NCI-H1048 (cell line): ENCODE data around the gene FLNC.

Experiments used
- DNase-seq: peaks from one replicate; lab custom pipeline; 2025; lab: John Stamatoyannopoulos, UW

The FLNC gene

DNA sequence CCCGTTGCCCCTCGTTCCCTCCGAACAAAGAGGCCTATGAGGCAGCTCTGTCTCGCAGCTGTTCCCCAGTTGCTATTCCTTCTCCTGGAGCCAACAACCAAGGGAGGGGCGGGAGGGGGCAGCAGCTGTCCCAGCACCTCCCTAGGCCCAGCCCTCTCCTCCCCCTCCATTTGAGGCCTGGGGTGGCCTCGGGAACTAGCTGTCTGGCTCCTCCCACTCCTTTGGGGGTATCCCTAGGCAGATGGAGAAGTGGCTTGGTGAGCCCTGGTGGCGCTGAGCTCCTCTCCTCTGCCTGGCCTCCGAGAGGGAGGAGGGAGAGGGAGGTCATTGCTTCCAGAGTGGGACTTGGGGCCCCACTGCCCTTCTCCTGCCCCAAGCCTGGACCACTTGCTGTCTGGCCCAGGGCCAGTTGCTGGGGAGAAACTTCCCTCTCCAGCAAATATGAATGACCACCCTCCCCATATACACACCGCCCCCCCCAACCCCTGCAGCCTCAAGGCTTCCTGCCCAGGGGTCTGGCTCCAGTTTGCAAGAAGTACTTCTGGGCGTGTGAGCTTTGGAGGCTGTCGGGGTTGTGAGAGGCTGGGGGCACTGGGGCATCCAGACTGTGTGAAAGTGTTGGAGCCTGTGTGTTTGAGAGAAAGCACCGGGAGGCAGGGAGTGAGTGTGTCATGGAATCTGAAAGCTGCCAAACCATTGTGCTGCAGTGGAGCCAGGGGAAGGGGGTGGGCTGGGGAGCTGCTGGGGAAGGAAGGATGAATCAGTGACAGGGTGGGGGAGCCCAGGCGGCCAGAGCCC is 3.1 kb downstream of the FLNC start:
- DNase-seq: no peak

DNA sequence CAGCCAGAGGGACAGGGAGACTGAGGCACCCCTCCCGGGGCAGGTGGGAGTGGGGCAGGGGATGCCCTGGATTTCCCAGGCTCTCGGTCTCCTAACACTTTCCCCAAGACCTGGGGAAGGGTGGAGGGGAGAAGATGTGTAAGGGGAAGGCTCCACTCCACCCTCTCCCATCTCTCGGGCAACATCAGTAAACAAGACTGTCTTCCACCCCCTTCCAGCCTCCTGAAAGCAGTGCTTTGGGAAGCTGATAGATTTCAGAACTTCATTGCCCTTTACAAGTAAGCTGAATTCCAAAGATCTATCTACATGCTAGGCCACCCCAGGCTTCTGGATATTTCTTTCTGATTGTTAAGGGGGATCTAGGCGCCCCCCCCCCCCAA is 3.7 kb downstream of the FLNC start:
- no peak for DNase-seq

DNA sequence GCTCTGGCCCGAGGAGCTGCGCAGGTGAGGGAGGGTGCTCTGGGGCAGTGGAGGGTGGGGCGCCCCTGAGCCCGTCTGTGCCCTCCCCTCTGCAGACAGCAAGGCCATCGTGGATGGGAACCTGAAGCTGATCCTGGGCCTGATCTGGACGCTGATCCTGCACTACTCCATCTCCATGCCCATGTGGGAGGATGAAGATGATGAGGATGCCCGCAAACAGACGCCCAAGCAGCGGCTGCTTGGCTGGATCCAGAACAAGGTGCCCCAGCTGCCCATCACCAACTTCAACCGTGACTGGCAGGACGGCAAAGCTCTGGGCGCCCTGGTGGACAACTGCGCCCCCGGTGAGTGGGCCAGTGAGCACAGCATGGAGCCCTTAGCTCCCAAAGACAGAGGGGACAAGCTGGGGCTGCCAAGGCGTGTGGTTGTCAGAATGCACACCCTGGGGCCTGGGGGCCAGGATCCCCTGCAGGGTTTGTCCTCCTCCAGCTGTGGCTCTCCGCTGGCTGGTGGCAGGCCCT is 5.1 kb downstream of the FLNC start:
- DNase-seq: no peak

DNA sequence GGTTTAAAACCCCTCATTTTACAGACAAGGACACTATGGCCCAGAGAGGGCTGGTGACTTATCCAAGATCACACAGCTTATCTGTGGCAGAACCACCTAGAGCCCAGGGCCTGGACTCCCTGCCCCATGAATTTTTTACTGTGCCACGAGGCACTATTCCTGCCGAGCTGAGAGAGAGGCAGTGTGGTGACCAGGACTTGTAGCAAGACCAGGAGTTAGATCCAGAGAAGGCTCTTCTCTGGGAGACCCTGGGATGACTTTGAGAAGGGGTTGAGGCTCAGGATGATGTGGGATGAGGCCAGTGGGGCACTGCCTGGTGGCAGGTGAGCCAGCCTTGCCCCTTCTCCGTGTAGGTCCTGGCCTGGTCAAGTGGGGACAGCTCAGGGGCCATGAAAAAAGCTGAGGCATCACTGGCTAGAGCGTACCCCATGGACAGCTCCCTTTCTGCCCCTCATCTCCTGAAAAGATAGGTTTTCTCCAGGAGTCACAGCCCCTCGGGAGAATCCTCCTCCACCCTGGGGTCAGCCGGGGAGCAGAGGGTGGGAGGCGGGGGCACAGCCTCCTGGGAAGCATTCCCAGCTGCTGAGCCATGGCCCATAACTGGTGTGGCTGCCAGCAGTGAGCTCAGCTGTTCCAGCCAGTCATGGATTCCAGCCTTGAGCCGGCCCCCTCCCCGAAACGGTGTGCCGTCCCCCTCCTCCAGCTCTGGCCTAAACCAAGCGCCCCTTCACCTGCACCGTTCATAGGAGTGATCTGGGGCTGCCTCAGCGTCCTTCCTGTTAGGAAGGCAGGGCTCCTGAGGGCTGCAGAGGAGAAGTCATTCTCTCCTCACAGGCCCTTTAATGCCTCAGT is 5.8 kb downstream of the FLNC start:
- DNase-seq: no peak

DNA sequence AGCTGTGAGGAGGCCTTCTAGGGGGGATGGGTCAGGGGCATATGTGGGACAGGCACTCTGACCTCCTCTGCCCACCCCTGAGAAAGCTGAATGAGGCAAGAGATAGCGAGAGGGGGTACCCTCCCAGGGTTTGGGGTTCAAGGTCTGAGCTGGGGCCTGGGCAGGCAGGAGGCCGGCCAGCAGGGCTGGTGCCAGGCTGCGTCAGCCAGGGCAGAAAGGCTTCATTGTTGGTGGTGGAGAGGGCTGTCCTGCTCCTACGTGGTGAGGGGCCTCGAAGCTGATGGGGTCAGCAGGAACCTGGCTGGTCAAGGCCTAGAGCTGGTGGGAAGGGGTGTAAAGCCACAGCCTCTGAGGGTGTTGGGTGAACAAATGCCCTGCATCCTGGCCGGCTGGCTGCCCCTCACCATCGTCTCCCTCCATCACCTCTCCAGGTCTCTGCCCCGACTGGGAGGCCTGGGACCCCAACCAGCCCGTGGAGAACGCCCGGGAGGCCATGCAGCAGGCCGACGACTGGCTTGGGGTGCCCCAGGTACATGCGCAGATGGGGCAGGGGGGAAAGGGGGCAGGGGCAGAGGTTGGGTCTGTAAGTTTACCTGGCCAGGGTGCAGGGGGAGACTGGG is 6.6 kb downstream of the FLNC start:
- DNase-seq: no peak

DNA sequence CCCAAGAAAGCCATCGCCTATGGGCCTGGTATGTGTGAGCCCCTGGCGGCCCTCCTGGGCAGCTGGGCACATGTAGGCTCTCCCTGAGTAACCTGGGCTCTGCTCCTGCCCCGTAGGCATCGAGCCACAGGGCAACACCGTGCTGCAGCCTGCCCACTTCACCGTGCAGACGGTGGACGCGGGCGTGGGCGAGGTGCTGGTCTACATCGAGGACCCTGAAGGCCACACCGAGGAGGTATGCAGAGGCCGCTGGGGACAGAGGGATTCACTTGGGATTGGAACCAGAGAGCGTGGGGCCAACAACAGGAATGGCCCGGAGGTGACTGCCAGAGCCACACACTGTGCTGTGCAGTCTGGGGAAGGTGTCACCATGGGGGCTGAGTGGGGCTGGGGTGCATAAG is 7.3 kb downstream of the FLNC start:
- DNase-seq: no peak

DNA sequence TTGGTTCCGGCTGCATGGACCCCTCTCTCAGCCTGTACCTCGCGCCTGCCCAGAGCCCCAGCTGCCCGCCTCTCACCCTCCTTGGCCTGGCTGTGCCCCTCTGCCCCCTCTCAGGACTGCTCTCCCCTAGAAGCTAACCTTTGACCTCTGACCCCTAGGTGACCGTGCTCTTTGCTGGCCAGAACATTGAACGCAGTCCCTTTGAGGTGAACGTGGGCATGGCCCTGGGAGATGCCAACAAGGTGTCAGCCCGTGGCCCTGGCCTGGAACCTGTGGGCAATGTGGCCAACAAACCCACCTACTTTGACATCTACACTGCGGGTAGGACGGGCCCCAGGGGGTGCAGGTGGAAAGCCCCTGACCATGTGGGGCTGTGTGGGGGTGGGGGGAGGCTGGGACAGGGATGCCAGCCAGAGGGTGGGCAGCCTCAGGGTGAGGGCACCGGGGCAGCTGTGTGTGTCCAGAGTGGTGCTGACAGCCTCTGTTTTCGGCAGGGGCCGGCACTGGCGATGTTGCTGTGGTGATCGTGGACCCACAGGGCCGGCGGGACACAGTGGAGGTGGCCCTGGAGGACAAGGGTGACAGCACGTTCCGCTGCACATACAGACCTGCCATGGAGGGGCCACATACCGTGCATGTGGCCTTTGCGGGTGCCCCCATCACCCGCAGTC is 8.0 kb downstream of the FLNC start:
- DNase-seq: no peak

DNA sequence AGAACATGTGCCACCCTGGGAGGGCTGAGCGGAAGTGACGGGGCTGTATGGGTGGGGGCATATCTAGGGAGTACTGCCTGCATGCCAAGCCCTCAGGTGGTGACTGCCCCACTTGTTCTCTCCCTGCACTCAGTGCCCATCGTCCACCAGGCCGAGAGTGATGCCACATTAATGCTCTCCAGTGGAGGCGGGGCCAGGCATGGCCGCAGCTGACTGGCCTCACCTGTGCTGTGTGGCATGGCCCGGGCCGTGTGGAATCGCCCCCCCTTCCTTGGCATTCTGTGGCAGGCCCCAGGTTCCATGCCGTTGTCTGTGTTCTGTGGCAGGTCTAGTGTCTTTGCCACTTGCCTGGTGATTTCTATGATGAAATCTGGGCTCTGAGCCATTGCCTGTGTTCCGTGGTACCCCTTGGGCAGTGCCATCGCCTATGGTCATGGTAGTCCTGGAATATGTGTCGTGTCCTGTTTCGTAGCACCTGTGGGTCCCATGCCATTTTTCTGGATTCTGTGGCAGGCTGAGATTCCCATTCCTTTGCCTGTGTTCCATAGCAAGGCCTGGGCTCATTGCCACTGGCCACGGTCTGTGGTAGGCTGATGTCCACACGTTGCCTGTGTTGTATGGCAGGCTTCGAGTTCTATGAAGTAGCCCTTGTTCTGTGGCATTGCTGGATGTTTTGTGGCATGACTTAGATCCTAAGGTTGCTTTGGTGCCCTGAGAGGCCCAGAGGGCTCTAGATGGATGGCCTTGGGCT is 8.9 kb downstream of the FLNC start:
- no peak for DNase-seq

DNA sequence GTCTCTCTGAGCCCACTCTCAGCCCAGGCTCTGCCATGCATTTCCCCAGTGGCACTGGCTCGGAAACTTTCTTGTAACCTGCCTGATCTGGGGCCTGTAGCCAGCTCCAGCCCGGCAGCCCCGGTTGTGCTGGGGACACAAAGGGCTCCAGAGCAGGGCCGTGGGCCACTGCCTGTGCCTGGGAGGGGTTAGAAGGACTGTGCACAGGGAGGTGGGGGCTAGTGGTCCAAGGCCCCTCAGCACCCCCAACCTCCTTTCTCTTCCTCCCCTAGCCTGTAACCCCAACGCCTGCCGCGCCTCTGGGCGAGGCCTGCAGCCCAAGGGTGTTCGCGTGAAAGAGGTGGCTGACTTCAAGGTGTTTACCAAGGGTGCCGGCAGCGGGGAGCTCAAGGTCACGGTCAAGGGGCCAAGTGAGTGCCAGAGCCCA is 9.6 kb downstream of the FLNC start:
- DNase-seq: no peak

DNA sequence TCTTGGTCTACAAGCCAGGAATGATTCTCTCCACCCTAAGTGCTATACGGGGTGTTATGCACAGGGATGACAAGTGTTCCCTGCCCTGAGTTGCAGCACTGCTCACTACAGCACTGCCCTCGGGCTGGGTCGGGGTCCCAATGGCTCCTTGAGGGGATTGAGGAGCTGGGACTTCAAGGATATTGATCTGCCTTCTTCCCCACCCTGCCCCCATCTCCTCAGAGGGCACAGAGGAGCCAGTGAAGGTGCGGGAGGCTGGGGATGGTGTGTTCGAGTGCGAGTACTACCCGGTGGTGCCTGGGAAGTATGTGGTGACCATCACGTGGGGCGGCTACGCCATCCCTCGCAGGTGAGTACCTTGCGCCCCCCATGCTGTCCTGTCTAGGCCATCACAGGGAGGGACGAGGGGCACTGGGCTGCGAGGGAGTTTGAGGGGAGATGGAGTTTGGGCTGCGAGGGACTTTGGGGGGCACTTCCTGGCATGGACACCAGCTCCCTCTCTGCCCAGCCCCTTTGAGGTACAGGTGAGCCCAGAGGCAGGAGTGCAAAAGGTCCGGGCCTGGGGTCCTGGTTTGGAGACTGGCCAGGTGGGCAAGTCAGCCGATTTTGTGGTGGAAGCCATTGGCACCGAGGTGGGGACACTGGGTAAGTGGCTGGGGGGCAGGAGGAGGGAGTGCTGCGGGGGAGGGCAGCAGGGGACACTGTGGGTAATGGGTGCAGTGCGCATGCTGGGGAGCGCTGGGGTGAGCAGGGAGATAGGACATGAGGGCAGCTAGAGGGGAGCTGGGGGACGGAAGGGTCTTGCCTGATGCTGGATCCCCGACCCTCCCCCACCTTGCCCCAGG is 10.3 kb downstream of the FLNC start:
- no peak for DNase-seq

DNA sequence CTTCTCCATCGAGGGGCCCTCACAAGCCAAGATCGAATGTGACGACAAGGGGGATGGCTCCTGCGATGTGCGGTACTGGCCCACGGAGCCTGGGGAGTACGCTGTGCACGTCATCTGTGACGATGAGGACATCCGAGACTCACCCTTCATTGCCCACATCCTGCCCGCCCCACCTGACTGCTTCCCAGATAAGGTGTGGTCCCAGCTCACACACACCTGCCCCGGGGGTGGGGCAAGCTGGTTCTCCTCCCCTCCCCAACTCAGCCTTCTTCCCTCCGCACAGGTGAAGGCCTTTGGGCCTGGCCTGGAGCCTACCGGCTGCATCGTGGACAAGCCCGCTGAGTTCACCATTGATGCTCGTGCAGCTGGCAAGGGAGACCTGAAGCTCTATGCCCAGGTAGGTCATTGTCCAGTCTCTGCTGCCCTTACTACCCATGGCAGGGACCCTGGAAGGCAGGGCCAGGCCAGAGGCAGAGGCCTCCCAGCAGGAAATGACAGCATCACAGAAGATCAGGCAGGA is 11.0 kb downstream of the FLNC start:
- DNase-seq: no peak

DNA sequence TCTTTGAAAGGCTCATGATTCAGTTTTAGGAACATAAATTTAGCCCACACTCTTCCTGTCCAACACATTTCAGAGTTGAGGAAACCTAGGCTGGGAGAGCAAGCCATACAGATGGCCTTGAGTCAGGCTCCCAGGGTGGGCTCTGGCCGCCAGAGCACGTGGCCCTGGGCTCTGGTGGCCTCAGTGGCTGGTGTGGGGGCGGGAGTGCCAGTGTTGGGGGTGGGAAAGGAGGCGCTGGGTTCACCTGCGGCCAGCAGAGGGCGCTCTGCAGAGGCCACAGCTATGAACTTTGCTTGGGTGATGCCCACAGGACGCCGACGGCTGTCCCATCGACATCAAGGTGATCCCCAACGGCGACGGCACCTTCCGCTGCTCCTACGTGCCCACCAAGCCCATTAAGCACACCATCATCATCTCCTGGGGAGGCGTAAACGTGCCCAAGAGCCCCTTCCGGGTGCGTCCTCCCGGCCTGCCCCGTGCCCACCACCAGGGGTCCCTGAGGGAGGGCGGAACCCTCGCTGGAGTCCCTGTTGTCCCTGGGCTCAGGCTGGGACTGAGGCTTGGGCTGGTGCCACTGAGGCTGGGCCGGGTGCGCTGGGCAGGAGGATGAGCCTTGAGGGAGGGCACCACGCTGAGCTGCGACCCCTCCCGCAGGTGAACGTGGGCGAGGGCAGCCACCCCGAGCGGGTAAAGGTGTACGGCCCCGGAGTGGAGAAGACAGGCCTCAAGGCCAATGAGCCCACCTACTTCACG is 11.9 kb downstream of the FLNC start:
- no peak for DNase-seq

DNA sequence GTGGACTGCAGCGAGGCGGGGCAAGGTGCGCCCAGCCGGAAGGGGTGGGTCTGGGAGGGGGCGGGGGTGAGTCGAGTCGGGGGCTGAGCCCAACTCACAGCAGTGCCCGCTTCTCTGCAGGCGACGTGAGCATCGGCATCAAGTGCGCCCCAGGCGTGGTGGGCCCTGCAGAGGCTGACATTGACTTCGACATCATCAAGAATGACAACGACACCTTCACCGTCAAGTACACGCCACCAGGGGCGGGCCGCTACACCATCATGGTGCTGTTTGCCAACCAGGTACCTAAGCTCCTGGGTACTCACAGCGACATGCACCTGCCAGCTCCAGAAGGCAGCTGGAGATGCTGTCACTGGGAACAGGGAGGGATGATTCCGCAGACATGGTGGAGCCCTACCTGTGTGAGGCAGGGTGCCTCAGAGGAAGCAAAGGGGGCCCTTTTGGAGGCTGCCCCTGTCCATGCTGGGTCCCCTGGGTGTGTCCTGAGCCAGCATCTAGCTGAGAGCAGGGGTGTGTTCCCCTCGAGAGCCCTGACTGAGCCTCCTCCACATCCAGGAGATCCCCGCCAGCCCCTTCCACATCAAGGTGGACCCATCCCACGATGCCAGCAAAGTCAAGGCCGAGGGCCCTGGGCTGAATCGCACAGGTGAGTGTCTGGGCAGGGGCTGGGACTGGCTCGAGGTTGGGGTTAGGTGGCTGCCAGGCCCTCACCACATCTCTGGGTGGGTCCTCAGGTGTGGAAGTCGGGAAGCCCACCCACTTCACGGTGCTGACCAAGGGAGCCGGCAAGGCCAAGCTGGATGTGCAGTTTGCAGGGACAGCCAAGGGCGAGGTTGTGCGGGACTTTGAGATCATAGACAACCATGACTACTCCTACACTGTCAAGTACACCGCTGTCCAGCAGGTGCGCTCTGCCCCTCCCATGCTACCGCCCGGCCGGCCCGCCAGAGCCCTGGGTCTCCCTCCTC is 12.8 kb downstream of the FLNC start:
- no peak for DNase-seq

DNA sequence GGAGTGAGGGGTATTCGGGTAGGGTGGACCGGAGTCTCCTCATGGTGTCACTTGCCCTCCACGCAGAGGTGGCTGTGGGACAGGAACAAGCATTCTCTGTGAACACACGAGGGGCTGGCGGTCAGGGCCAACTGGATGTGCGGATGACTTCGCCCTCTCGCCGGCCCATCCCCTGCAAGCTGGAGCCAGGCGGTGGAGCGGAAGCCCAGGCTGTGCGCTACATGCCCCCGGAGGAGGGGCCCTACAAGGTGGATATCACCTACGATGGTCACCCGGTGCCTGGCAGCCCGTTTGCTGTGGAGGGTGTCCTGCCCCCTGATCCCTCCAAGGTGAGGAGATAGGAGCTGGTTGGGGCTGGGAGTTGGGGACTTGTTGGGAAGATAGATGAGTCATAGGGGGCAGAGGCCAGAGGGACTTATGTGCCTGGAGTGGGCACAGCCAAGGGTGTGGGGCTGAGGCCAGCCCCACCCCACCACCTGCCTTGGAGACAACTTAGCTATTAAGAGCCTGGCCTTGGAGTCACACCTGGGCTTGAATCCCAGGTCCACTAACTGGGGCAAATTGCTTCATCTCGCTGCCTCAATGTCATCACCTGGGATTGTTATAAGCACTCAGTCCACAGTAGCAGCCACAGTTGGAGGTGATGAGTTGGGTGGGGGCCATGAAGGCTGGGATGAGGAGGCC is 13.9 kb downstream of the FLNC start:
- no peak for DNase-seq

DNA sequence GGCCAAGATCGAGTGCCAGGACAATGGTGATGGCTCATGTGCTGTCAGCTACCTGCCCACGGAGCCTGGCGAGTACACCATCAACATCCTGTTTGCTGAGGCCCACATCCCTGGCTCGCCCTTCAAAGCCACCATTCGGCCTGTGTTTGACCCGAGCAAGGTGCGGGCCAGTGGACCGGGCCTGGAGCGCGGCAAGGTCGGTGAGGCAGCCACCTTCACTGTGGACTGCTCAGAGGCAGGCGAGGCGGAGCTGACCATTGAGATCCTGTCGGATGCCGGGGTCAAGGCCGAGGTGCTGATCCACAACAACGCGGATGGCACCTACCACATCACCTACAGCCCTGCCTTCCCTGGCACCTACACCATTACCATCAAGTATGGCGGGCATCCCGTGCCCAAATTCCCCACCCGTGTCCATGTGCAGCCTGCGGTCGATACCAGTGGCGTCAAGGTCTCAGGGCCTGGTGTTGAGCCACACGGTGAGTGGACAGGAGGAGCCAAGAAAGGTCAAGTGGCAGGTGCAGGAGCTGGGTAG is 14.6 kb downstream of the FLNC start:
- DNase-seq: no peak

DNA sequence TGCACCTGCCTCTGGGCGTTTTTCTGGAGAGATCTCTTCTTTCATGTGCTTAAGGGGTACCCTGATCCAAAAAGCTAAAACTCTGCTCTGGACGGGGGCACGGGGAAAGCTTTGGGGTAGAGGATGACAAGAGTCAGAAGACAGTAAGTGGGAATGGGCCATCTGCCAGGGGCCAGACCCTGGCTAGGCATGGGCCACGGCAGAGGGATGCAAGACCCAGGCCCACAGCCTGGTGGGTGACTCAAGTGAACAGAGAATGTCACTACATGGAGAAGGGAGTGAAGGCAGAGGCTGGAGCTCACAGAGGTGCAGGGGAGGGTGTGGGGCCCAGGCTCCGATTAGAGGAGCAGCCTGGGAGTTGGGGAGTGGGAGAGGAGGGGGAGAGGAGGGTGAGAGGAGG is 15.3 kb downstream of the FLNC start:
- DNase-seq: no peak

DNA sequence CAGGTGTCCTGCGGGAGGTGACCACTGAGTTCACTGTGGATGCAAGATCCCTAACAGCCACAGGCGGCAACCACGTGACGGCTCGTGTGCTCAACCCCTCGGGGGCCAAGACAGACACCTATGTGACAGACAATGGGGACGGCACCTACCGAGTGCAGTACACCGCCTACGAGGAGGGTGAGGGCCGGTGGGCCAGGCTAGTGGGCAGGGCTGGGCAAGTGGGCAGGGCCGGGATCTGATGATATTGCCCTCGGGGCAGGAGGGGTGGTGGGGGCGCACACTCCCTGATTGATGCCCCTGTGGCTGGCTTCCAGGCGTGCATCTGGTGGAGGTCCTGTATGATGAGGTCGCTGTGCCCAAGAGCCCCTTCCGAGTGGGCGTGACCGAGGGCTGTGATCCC is 15.8 kb downstream of the FLNC start:
- DNase-seq: no peak
